HG03457 (cell line): ENCODE measurements around the gene GALC.
A peak's percentile ranks its signal among the peaks of the same experiment; 100 is the strongest.

Experiments
- ATAC-seq: cut with Tn5 transposase; IDR thresholded peaks from one replicate; pipeline ENCODE4 v1.9.1; 2021; ENCODE audit warnings: moderate number of reproducible peaks; ENCODE audit not compliant: unreplicated experiment

The GALC gene

DNA sequence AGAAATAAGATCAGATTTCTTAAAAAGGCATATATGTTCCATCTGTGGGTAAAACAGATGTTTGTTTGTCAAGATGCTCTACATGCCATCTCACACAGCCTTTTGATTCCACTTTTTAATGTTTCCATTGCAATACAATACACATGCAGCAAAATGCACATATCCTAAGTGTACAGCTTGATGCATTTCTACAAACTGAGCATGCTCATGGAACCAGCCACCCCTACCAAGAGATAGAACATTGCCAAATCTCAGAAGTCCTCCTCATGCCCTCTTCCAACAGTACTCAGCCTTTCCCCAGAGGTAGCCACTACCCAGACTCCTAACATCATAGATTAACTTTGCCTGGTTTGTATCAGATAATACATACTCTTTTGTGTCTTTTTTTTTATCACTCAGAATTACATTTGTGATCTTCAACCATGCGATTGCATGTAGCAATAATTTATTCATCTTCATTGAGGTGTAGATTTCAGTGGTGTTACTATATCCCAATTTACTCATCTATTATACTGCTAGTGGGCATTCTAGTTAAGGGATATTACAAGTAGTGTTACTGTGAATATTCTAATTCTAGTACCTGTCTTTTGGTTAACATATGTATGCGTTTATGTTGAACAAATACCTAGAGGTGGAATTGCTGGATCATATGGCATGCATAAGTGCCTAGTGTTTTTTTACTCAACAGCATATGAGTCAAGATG lies 15.2 kb upstream of the GALC start:
- ATAC-seq, result no peak

DNA sequence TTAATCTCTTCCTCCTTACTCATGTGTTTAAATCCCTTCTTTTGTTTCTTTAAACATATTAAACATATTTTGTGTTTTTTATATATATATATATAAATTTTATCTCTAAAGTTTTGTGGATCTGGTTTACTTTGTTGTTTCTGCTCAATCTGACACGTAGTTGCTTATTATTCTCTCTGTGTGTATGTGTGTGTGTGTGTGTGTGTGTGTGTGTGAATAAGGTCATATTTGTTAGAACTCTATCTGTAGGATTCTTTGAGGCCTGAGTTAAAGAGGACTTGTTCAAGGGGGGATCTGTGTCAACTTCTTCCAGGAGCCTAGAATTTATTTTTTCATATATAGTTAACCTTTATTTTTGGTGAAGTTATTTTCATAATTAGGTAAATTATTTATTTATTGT lies 14.6 kb upstream of the GALC start:
- no peak for ATAC-seq

DNA sequence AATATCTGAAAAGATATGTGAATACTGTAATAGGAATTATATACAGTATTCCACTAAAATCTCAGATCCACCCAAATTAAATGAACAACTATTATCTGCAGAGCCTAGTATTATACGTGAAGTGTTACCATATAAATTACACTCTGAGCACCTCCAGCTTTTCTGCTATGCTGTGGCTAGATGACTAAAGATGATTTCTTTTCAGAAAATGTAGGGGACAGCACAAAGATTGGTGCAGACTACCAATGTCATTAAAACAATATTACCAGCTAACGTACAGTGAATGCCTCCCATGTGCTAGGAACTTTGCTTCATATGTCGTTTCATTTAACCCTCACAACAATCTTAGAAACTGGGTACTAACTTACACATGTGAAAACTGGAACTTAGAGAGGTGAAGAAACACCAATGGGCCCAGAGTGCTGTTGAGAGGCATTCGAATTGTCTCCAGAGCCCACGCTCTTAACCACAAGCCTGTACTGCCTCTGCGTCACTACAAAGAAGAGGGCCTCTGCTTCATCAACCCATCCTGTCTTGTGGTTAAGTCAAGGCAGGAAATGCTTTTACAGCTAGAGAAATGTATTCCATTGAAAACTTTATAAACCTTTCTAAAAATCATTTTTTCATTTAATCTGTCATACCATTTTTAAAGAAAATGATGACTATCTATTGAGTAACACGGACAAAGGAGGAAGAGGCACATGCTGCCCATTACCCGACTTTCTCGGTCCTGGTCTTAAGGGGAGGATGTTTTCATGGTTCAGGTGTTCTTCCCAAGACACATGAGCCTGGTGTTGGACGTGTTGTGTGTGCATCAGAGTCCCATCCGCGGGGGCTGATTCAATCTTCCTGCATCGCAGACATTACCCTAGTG lies 13.2 kb upstream of the GALC start:
- peak; percentile 85 for ATAC-seq

DNA sequence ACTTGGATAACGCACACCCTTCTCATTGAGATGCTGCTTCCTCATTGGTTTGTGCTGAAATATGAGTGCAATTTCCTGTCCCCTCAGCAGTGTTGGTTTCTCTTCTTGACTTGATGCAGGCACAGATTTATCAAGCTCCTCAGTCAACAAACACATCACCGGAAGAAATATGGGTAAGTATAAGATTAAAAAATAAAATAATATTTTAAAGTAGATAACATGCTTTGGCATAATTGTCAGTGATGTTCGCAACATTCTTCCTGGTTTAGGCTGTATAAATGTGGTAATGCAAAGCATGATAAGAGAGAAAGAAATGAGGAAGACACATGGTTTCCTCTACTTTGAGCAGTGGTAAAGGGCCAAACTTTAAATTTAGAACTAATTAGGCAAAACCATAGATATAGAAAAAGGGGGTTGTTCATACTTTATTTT lies 12.1 kb upstream of the GALC start, which contains the start of gene GPR65:
TSS of gene GPR65 (plus strand) at position 86 of the 432 bp plus-strand sequence. CDS start 5,713 bp downstream, outside the sequence.
- ATAC-seq, result peak; percentile 67

DNA sequence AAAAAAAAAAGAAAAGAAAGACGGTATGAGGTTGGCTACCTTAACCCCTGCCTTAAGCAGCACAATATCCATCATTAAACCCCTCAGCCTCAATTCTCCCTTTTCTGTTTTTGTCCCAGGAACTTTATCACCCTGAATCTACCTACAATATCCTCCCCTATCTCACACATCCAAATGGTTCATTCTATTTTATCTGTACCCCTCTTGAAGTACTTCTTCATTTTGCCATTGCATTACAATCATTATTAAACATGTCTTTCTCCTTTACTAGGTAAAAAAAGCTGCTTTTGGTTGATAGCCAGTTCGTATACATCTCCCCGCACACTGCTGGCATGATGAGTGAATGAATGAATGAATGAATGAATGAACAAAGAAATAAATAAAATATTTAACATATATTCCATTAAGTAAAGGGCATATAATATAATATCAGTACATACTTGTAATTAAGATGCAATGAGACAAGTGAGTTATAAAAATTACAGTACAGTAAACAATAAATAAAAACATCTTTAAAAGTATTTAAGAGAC lies 11.6 kb upstream of the GALC start:
- ATAC-seq, result no peak

DNA sequence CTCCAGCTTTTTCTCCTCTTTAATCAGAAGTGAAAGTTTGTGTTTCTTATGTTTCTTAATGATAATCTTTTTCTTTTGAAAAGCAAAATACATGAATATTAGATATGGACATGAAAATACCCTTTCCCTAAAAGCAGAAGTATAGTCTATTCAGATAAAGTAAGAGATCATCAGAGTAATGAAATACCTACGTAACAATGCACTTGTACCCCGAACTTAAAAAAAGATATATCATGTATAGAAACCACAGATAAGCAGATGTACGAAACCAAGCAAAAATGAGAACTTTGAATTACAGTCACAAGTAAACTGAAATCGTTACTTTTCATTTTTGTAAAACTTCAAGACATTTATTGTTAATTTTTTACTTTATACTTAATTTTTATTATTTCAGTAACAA lies 10.4 kb upstream of the GALC start:
- ATAC-seq, result no peak

DNA sequence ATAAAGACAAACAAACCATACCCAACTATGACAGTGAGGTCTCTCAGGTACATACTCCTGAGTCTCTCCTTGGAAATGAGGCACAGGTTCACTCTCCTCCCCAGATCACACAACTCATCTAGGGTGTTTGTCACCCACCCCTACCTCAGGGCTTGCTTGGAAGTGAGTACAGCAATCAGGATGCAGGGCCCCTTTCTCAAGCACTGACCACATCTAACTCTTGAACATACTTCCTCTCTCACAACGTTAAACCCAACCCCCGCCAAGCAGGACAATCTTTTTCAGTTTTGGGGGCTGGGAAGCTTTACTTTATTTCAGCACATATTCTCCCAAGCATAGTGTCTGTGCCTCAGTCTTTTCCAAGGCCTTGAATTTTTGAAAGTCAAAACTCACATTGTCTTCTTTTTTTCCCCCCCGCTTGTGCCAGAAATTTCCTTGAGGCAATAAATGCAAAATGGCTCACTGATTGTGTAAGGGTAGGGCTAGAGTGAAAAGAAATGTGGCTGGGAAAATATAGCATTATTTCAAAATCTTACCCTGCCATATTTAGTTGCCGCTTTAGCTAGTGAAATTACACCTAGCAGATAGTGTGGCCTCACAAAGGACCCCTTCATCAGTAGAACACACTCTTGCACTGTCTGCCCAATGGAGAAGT lies 9.6 kb upstream of the GALC start:
- ATAC-seq, result no peak

DNA sequence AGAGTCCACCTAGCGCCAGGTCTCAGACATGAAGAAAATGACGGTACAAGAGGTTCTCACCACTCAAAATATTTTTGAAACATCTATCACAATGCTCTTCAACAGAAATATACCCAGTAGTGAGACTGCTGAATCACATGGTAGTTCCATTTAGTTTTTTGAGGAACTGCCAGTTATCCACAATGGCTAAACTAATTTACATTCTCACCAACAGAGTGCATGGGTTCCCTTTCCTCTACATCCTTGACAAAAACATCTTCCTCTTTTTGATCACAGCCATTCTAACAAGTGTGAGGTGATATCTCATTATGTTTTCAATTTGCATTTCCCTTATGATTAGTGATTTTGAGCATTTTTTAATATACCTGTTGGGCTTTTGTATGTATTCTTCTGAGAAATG lies 6.3 kb upstream of the GALC start:
- no peak for ATAC-seq

DNA sequence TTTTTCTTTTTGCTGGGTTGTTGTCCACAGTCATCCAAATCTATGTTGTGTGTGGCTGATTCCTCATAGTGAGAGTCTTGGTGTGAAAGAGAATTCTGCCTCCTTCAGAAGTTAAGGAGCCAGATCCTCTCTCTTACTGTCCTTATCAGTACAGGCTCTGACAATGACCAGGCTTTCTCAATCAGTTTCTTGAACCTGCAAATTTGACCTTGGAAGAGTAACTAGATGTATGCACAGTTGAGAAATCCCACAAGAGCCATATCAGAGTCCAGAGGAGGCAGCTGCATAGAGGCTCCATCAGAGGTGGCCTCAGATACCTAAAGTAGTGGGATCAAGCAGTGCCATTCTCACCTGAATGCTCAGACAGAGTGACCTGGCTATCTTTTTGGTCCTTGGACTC lies 5.5 kb upstream of the GALC start:
- no peak for ATAC-seq

DNA sequence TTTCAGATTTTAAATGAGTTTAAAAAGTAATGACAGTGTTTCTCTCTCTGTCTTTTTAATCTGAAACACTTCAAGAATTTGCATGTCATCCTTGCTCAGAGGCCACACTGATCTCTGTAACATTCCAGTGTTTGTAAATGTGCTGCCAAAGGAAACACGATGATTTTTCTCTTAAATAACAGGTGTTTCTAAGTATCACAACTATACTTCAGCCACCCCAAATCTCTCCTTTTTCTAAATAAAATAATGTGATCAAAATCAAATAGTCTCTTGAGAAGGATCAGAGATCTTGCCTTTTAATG lies 3.3 kb upstream of the GALC start:
- no peak for ATAC-seq

DNA sequence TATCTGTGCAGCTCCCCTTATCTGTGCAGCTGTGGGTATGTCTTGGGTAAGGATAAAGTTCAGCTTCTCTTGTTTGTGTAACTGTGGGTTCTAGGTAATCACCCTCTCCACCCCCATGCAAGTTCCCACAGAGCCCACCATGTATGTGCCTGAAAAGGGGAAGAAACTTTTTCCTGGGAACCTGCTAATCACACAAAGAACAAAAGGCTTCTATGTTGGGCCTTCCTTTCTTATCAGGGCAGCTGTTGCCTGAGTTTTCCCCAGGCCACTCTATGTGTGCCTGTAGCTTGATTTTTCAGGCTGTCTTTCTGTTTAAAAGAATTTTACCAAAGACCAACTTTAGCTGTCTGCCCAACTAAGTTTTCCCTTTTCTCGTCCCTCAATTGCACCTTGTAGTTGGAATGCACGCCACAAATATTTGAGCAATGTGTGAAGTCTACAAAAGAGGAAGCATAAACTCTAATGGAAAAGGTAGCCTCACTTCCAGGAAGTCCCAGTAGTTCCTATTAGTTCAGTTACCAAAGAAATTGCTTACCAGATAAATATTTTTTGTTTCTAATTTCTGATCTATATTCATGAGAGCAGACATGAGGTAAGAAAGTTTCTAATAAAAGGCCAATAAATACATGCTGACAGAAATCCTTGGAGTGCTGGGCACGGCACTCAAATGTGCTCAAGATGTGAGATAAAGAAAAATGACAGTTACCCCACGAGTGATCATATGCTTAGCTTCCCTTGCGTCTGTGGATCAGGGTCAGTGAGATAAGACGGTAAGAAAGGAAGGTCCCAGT lies 2.7 kb upstream of the GALC start:
- no peak for ATAC-seq

DNA sequence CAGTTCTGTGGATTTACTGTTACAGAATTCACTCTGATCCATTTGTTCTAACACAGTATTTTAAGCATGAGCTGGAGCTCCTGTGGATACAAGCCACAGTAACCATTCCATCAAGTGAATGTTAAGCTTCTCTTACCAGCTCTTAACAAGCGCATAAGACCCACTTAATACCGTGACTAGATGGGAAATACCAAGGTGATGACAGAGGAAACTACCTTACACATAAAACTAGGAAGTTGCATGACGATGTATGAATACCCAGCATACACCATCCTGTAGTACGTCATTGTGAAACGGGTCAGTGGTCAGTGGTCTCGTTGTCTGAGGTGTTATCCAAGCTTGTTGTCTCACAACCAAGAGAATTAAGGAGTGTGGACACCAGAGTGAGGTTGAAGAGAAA lies 2.0 kb upstream of the GALC start:
- ATAC-seq, result peak; percentile 30

DNA sequence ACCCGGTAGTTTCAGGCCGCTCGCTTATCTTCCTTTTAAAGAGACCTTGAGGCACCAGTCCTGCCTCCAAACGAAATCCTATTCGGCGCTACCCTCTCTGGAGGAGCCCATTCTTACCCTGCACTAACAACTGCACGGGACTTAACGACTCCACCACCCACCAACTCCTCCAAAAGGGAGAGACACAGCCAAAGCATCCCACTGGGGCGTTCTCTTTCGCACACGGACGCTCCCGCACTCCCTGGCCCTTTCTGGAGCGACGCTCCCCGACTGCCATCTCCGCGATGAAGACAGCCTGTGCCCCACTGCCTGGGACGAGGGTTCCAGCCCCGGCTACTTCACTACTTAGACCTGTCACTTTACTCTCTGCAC lies 650 bp downstream of the GALC start:
- ATAC-seq, result peak; percentile 6

DNA sequence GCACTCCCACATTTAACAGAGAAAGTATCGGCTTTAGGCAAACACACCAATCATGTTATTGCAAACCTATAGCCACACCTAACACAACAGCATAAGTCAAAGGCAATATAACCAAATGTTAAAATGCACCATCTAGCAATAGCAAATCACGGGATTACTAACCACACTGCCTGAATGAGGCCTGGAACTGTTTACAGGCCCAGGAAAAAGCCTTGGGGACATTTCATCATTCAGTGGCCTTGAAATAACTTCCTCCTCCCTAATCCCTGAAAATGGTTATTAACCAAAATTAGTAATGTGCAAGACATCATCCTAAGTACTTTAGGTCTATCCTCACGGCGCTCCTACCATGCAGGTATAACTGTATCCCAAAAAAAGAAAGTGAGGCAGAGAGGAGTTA lies 2.3 kb downstream of the GALC start:
- ATAC-seq, result no peak

DNA sequence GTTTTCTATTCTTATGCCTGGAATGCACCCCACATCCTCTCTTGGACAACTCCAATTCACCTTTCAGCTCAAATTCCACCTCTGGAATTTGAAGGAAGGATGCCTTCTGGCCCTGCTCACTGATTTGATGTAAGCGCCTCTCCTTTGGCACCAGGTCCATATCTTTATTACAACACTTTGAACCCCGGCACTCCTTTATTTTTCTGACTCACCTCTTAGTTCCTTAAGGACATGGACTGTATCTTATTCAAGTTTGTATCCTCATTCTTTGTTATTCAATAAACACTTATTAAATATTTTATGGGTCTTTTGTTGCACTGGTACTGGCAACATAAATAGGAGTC lies 3.1 kb downstream of the GALC start:
- no peak for ATAC-seq

DNA sequence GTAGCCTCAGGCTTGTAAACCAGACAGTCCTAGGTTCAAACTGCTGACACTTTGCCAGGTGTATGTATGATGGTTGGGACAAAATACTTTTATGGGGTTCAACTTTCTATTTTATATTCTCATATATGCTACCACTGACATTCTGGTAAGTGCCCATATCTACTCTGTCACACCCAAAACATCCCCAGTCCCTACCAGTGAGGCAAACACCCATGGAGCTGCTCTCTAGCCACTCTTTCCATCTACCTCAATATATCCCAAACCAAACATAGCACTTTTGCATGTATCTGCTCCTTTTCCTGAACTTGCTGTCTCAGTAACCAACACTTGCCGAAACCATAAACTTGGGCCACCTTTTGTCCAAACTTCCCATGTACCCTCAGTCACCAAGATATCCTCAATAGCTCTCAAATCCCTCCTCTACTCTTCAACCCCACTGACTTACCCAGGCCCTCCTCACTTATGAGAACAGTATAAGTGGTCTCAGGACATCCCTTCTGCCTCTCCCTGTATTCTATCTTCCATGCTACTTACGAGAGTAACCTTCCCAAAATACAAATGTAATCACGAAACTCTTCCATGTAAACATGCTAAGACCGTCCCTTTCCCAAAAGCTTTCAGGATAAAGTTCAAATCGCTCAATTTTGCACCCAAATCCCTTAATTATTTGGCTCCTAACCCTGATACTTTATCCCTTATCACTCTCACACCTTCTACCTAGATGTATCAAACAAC lies 3.6 kb downstream of the GALC start:
- no peak for ATAC-seq

DNA sequence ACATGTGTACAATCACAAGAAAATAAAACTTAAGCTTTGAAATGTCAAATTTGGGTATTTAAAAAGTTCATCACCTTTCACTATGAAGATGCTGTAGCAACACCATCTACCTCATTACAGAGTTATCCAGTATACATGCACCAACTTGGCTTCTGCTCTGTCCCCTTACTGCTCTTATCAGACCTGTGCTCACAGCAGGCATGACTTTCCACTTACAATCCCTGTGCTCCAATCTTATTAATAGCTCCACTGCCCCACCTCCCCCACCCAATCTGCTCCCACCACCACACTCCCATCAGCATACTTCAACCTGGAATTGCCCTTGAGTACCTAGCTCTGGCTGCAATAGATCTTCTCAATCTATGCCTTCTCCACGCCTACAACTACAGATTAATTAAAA lies 13.3 kb downstream of the GALC start:
- ATAC-seq, result no peak

DNA sequence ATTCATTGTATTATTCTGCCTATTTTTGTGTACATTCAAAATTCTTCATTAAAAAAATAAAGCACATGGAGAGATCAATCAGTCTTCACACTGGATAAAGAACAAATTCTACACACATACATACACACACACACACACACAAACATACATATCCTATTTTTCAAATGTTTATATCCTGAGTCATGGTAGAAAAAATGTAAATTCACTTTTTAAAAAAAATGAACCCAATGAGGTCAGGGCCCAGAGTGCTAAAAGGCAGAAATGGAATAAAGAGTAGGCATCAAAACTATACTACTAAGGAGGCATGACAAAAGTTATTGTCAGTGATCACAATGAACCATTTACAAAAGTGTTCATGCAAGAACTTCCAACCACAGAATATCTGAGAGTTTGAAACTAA lies 17.3 kb downstream of the GALC start:
- no peak for ATAC-seq

DNA sequence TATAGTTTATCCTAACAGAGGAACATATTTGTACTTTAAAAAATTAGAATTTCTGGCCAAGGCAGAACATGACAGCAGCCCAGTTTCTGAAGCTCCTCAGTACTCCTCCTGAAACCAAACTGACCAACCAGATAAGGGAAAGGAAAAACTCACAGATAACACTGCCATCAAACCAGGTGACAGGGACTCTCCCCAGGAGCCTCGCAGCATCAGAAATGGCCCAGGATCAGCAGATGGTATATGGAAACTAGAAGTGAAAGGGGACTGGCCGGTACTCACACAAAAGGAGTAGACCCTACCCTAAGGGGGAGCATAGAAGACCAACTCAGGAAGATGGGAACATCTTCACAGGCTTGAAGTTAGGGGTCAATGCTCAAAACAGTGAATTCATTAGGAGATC lies 22.0 kb downstream of the GALC start:
- peak; percentile 80 for ATAC-seq

DNA sequence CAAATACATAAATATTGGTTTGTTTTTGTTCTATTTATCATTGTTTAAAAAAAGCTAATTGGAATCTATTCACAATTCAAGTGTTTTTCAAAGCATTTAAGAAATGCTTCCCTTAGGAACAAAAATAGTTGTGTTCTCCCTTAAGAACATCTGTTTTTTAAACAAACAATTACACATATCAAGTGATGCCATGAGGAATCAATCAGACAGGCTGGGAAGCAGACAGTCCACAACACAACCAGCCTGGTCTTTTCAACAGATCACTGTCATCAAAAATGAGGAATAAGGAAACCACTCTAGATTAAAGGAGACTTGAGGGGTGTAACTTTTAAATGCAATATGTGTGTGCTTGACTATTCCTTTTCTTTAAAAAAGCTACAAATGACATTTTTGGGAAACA lies 25.5 kb downstream of the GALC start:
- no peak for ATAC-seq
